SK-N-SH (cell line): ENCODE measurements around the gene BAK1. TPM values are rescaled to one million over a fixed set of nuclear protein-coding genes. Genes with fewer than 3 reads are reported as not detected.
A peak's percentile ranks its signal among the peaks of the same experiment; 100 is the strongest.

Source experiments
- CTCF ChIA-PET: fragments of 300-600, 350-600 bp; formaldehyde crosslinking; extraction: SDS; loops from one replicate; lab custom pipeline; 2021; lab: Yijun Ruan, JAX
- POLR2A ChIA-PET: fragments of 350-600 bp; sonication (Branson Sonifier 250); formaldehyde crosslinking; extraction: SDS; loops from one replicate; lab custom pipeline; 2020; ENCODE audit warnings: antibody characterized with exemption, inconsistent platforms; lab: Yijun Ruan, JAX
- DNase-seq: peaks from one replicate; pipeline ENCODE4 v3.0.0; 2012
- H2AFZ ChIP-seq: fragments of 200-600 bp; sonication (generic); 2 replicates; pipeline ENCODE4 v1.8.1; 2016; ENCODE audit warnings: antibody characterized with exemption, mild to moderate bottlenecking, low read depth
- H3F3A ChIP-seq: fragments of 200-600 bp; sonication (generic); replicated peaks from 2 replicates; pipeline ENCODE3; 2016; ENCODE audit warnings: antibody characterized with exemption, mild to moderate bottlenecking; ENCODE audit not compliant: insufficient read depth
- H3K27ac ChIP-seq, 2 experiments: fragments of 200-500 bp in 1 of 2; fragments of 200-600 bp in 1 of 2; sonication (Bioruptor generic) in 1 of 2; sonication (generic), shearing (Covaris generic) in 1 of 2; 2 replicates each; pipeline versions ENCODE4 v1.5.1 to v1.6.1; 2014 to 2016; ENCODE audit warnings: low read depth in 2 of 2, inconsistent platforms in 1 of 2, low read length in 1 of 2, mild to moderate bottlenecking in 1 of 2, mixed read lengths in 1 of 2
- H3K27me3 ChIP-seq: fragments of 200-600 bp; sonication (generic), shearing (Covaris generic); 2 replicates; pipeline ENCODE4 v1.6.1; 2016; ENCODE audit warnings: mixed run types; ENCODE audit not compliant: insufficient read depth
- H3K36me3 ChIP-seq, 2 experiments: fragments of 200-500 bp in 1 of 2; fragments of 200-600 bp in 1 of 2; sonication (Bioruptor generic) in 1 of 2; sonication (generic) in 1 of 2; replicated peaks in 1 of 2; 2 replicates each; pipeline versions ENCODE3 to v1.5.1; 2014 to 2016; ENCODE audit warnings: low read length in 1 of 2, mild to moderate bottlenecking in 1 of 2; ENCODE audit not compliant: insufficient read depth in 2 of 2, control insufficient read depth in 1 of 2
- H3K4me1 ChIP-seq, 2 experiments: fragments of 200-500 bp in 1 of 2; fragments of 200-600 bp in 1 of 2; sonication (Bioruptor generic) in 1 of 2; sonication (generic), shearing (Covaris generic) in 1 of 2; 2 replicates each; pipeline versions ENCODE4 v1.5.1 to v1.6.1; 2014 to 2016; ENCODE audit warnings: low read depth in 1 of 2, low read length in 1 of 2, mixed run types in 1 of 2; ENCODE audit not compliant: insufficient read depth in 2 of 2, control insufficient read depth in 1 of 2
- H3K4me2 ChIP-seq: fragments of 200-600 bp; sonication (generic), shearing (Covaris generic); 2 replicates; pipeline ENCODE4 v1.6.1; 2017; ENCODE audit warnings: mixed run types
- H3K4me3 ChIP-seq, 2 experiments: fragments of 200-500 bp in 1 of 2; fragments of 200-600 bp in 1 of 2; sonication (Bioruptor generic) in 1 of 2; sonication (generic), shearing (Covaris generic) in 1 of 2; 2 replicates each; pipeline versions ENCODE4 v1.5.1 to v1.8.1; 2014 to 2016; ENCODE audit warnings: low read depth in 2 of 2, inconsistent platforms in 1 of 2, low read length in 1 of 2, mild to moderate bottlenecking in 1 of 2, mixed read lengths in 1 of 2, moderate library complexity in 1 of 2
- H3K79me2 ChIP-seq: fragments of 200-600 bp; sonication (generic); 2 replicates; pipeline ENCODE4 v1.8.1; 2017; ENCODE audit warnings: mild to moderate bottlenecking; ENCODE audit not compliant: insufficient read depth
- H3K9ac ChIP-seq: fragments of 200-600 bp; sonication (generic); 2 replicates; pipeline ENCODE4 v1.6.1; 2017; ENCODE audit warnings: mixed run types
- H3K9me2 ChIP-seq: fragments of 200-600 bp; sonication (generic); 2 replicates; pipeline ENCODE4 v1.6.1; 2017; ENCODE audit warnings: mixed run types
- H3K9me3 ChIP-seq: fragments of 200-600 bp; sonication (generic); 2 replicates; pipeline ENCODE4 v1.6.1; 2017; ENCODE audit warnings: mixed run types, mild to moderate bottlenecking, moderate library complexity
- H4K20me1 ChIP-seq: fragments of 200-600 bp; sonication (generic); 2 replicates; pipeline ENCODE4 v1.6.1; 2017; ENCODE audit warnings: mild to moderate bottlenecking, mixed run types; ENCODE audit not compliant: insufficient read depth
- CHD2 ChIP-seq: fragments of 150-350 bp; IDR thresholded peaks from 2 replicates; pipeline ENCODE4 v1.6.1; 2018; ENCODE audit warnings: low read length; ENCODE audit not compliant: partially characterized antibody
- FOXJ3 ChIP-seq: sonication (generic); formaldehyde crosslinking; IDR thresholded peaks from 2 replicates; pipeline ENCODE4 v1.5.1; 2020; ENCODE audit warnings: mild to moderate bottlenecking, missing genetic modification reagents
- RAD21 ChIP-seq: IDR thresholded peaks from 2 replicates; pipeline ENCODE4 v1.6.1; 2012; ENCODE audit warnings: mild to moderate bottlenecking, low read length
- RCOR1 ChIP-seq: fragments of 150-350 bp; IDR thresholded peaks from 2 replicates; pipeline ENCODE4 v1.6.1; 2017; ENCODE audit warnings: antibody characterized with exemption, low read length
- TCF12 ChIP-seq: IDR thresholded peaks from 2 replicates; pipeline ENCODE4 v1.4.0; 2012
- WGBS: methylation state at CpG from one replicate; pipeline ENCODE4 v1.1.6; 2017; ENCODE audit warnings: low lambda C conversion rate; 5-methylcytosine and 5-hydroxymethylcytosine counted together
- polyA plus RNA-seq, 3 experiments: library from polyadenylated mRNA; depleted of rRNA; stranded (reverse); fragments of >200 nt; gene quantifications; 2 replicates each; pipeline ENCODE4 v1.2.3, GENCODE V29; 2012
- TF ChIP-seq, protein P1 (sequence below): IDR thresholded peaks from 2 replicates; pipeline ENCODE4 v1.6.1; 2012; ENCODE audit warnings: mild to moderate bottlenecking, low read depth, low read length, moderate library complexity

BAK1 gene
- polyA plus RNA-seq, 1 of the 3 experiments (the other 2 are of a cell fraction), result 15.4 TPM

DNA sequence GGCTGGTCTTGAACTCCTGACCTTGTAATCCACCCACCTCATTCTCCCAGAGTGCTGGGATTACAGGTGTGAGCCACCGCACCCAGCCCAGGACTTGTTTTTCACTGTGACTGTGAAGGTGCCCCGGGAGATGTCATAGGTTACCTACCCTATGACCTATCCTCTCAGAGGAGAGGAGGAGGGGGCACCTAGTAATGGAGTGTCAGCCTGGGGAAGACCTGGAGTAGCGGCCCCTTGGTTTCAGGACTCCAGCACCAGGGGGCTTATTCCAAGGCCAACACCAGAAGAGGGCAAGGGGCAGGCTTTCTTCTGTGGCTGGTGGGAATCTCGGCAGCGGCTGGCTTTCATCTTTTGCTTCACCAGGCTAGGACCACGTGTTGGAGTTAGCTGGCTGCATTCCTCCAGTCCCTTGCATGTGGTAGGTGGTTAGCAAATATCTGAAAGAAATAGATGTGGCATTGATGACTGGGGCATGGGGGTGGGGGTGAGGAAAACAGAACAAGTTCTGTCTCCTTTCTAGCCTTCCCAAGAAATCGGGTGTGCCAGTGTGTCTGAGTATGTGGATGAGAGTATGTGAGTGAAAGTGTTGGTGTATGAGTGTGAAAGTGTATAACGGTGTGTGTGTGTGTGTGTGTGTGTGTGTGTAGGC is 33.2 kb upstream of the BAK1 start:
- H3K36me3 ChIP-seq, result no peaks in the 10 kb centered on the region
- H3K9ac ChIP-seq, result no peak overlapping the region
- H3K4me1 ChIP-seq, result peaks cover 9 to 33% of the 10 kb centered on the region in 2 experiments; a peak in 2 of 4 replicates
- no peak overlapping the region; a peak in 1 of 4 replicates for H3K27ac ChIP-seq
- ChIA-PET POLR2A (no interaction called here), CTCF (interaction anchor here (0.8 to 1.5 kb wide), 5 partner anchors 19 to 41 kb away, joined by 3 to 6 read pairs (median 3); no protein-coding TSS in a partner anchor)
- H4K20me1 ChIP-seq, result no peaks in the 10 kb centered on the region
- no peak overlapping the region for H2AFZ ChIP-seq
- peaks cover 4% of the 10 kb centered on the region for H3F3A ChIP-seq
- H3K27me3 ChIP-seq, result no peaks in the 10 kb centered on the region
- WGBS, result 87% methylated on average over 8 of the region's 8 CpGs
- H3K4me2 ChIP-seq, result no peak overlapping the region
- no peaks in the 10 kb centered on the region for H3K9me3 ChIP-seq
- no peaks in the 10 kb centered on the region for H3K9me2 ChIP-seq
- H3K79me2 ChIP-seq, result no peaks in the 10 kb centered on the region
- TF ChIP-seq, protein P1, sequence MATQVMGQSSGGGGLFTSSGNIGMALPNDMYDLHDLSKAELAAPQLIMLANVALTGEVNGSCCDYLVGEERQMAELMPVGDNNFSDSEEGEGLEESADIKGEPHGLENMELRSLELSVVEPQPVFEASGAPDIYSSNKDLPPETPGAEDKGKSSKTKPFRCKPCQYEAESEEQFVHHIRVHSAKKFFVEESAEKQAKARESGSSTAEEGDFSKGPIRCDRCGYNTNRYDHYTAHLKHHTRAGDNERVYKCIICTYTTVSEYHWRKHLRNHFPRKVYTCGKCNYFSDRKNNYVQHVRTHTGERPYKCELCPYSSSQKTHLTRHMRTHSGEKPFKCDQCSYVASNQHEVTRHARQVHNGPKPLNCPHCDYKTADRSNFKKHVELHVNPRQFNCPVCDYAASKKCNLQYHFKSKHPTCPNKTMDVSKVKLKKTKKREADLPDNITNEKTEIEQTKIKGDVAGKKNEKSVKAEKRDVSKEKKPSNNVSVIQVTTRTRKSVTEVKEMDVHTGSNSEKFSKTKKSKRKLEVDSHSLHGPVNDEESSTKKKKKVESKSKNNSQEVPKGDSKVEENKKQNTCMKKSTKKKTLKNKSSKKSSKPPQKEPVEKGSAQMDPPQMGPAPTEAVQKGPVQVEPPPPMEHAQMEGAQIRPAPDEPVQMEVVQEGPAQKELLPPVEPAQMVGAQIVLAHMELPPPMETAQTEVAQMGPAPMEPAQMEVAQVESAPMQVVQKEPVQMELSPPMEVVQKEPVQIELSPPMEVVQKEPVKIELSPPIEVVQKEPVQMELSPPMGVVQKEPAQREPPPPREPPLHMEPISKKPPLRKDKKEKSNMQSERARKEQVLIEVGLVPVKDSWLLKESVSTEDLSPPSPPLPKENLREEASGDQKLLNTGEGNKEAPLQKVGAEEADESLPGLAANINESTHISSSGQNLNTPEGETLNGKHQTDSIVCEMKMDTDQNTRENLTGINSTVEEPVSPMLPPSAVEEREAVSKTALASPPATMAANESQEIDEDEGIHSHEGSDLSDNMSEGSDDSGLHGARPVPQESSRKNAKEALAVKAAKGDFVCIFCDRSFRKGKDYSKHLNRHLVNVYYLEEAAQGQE, result no peak
- no peak for DNase-seq
- H3K4me3 ChIP-seq, result no peak overlapping the region

DNA sequence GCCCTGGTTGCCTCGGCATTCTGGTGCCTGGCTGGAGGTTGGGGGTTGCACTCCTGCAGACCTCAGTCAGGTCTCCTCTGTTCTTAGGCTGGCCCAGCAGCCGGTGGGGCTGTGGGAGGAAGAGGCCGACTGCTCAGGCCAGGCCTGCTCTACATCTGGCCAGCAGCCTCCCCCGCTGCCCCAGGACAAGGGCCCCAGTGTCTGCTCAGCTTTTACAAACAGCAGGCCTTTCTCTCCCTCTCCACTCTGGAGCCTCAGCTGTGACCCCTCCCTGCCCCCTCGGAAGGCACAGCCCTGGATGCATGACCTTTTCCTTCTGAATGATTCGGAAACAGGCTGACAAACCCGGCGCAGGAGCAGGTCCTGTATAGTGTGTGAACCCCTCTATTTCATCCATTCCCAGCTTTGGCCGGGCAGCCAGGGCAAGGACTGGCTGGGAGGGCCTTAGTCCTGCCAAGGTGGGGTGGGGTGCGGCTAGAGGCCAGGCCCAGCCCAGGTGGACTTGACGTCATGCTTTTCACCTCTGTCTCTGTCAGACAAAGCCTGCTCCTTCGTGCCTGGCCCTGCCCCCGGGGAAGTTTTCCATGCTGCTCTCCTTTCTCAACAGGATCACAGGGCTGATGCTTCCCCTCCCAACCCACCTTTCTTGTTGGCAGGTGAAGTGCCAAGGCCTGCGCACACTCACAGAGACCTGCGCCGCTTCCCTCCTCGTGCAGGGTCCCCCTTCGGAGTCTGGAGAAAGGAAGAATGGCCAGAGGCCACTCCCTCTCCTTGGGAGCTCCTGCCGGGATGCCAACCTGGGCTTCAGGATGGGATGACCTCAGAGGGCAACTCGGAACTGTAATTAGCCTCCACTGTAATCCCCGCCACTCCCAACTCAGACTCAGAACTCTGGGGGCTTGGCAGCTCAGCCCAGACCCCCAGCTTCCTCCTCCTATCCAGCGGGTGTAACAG is 31.0 kb upstream of the BAK1 start:
- H3K4me2 ChIP-seq, result no peak overlapping the region
- H3K36me3 ChIP-seq, result no peaks in the 10 kb centered on the region
- H3K27ac ChIP-seq, result peak overlapping the region in 1 of 2 experiments; percentile 90; a peak in 2 of 4 replicates
- H3K79me2 ChIP-seq, result no peaks in the 10 kb centered on the region
- H3F3A ChIP-seq, result no peaks in the 10 kb centered on the region
- H3K9me2 ChIP-seq, result no peaks in the 10 kb centered on the region
- peak; percentile 86 for DNase-seq
- peaks cover 9 to 50% of the 10 kb centered on the region in 2 experiments; a peak in 2 of 4 replicates for H3K4me1 ChIP-seq
- H2AFZ ChIP-seq, result no peak overlapping the region
- no peaks in the 10 kb centered on the region for H3K9me3 ChIP-seq
- H3K4me3 ChIP-seq, result no peak overlapping the region
- no peaks in the 10 kb centered on the region for H3K27me3 ChIP-seq
- 88% methylated on average over 17 of the region's 22 CpGs for WGBS
- POLR2A ChIA-PET, result interaction anchor here (0.5 to 2.1 kb wide), 2 partner anchors 10 to 240 kb away, joined by 5 to 7 read pairs; partner anchors contain the start of gene ITPR3
- H3K9ac ChIP-seq, result no peak overlapping the region
- peak; percentile 20; the same call in 1 of the 2 replicates for TF ChIP-seq TCF12
- 0 out of 2 replicates have a peak, but pooled peaks have one; percentile 64 for TF ChIP-seq RCOR1
- no peak for TF ChIP-seq RAD21
- TF ChIP-seq CHD2, result peak; percentile 78
- 0 out of 2 replicates have a peak, but pooled peaks have one; percentile 25 for TF ChIP-seq FOXJ3 (CRISPR knock-in tag)
- CTCF ChIA-PET, result interaction anchor here (0.6 to 3.0 kb wide), 11 partner anchors 11 to 543 kb away, joined by 3 to 14 read pairs (median 3); no protein-coding TSS in a partner anchor
- H4K20me1 ChIP-seq, result no peaks in the 10 kb centered on the region
